DOHH2 (cell line): ENCODE results near the gene ESX1.

Source experiments
- H3F3A ChIP-seq: fragments of 200-600 bp; sonication (generic), shearing (Covaris generic); 2 replicates; pipeline ENCODE4 v1.6.0; 2016; ENCODE audit warnings: antibody characterized with exemption, mild to moderate bottlenecking; ENCODE audit not compliant: control insufficient read depth, insufficient read depth
- H3K27ac ChIP-seq: fragments of 200-600 bp; sonication (generic); 2 replicates; pipeline ENCODE4 v1.5.1; 2014; ENCODE audit warnings: low read depth, mild to moderate bottlenecking, low read length, moderate library complexity
- H3K27me3 ChIP-seq: fragments of 200-600 bp; sonication (generic); 2 replicates; pipeline ENCODE4 v1.6.1; 2014; ENCODE audit warnings: mild to moderate bottlenecking, low read length, mixed read lengths; ENCODE audit not compliant: control insufficient read depth
- H3K36me3 ChIP-seq: fragments of 200-600 bp; sonication (generic); 2 replicates; pipeline ENCODE4 v1.6.1; 2014; ENCODE audit warnings: mild to moderate bottlenecking, low read length, moderate library complexity, mixed read lengths; ENCODE audit not compliant: control insufficient read depth
- H3K4me1 ChIP-seq: fragments of 200-600 bp; sonication (generic); 2 replicates; pipeline ENCODE4 v1.6.1; 2014; ENCODE audit warnings: mild to moderate bottlenecking, low read length, mixed read lengths; ENCODE audit not compliant: control insufficient read depth
- H3K4me2 ChIP-seq: fragments of 200-600 bp; sonication (generic); 2 replicates; pipeline ENCODE4 v1.6.0; 2014; ENCODE audit warnings: mild to moderate bottlenecking, low read length, moderate library complexity
- H3K4me3 ChIP-seq: fragments of 200-600 bp; sonication (generic); 2 replicates; pipeline ENCODE4 v1.5.1; 2014; ENCODE audit warnings: mild to moderate bottlenecking, low read length, mixed read lengths
- H3K79me2 ChIP-seq: fragments of 200-600 bp; sonication (generic); 2 replicates; pipeline ENCODE4 v1.6.1; 2014; ENCODE audit warnings: mild to moderate bottlenecking, low read length, mixed read lengths; ENCODE audit not compliant: control insufficient read depth
- H3K9me2 ChIP-seq: fragments of 200-600 bp; sonication (generic); replicated peaks from 2 replicates; pipeline ENCODE4 v1.6.1; 2014; ENCODE audit warnings: mild to moderate bottlenecking, low read length, mixed read lengths; ENCODE audit not compliant: control insufficient read depth
- H3K9me3 ChIP-seq: fragments of 200-600 bp; sonication (generic); 2 replicates; pipeline ENCODE4 v1.6.1; 2014; ENCODE audit warnings: antibody characterized with exemption, low read length, mixed read lengths; ENCODE audit not compliant: control insufficient read depth, insufficient read depth
- H4K20me1 ChIP-seq: fragments of 200-600 bp; sonication (generic); 2 replicates; pipeline ENCODE4 v1.6.0; 2014; ENCODE audit warnings: low read depth, mild to moderate bottlenecking, antibody characterized with exemption, low read length, moderate library complexity; ENCODE audit not compliant: control insufficient read depth, insufficient read depth
- EZH2phosphoT487 ChIP-seq: fragments of 200-600 bp; sonication (generic); IDR thresholded peaks from 2 replicates; pipeline ENCODE4 v1.6.1; 2017; ENCODE audit warnings: borderline replicate concordance, mild to moderate bottlenecking, antibody characterized with exemption, low read length, moderate library complexity, mixed read lengths
- TF ChIP-seq, protein P1 (sequence below): fragments of 200-600 bp; sonication (generic); IDR thresholded peaks from one replicate; pipeline ENCODE4 v1.5.1; 2014; ENCODE audit warnings: antibody characterized with exemption, mild to moderate bottlenecking, low read depth, low read length; ENCODE audit not compliant: poor library complexity, severe bottlenecking

The ESX1 gene

DNA sequence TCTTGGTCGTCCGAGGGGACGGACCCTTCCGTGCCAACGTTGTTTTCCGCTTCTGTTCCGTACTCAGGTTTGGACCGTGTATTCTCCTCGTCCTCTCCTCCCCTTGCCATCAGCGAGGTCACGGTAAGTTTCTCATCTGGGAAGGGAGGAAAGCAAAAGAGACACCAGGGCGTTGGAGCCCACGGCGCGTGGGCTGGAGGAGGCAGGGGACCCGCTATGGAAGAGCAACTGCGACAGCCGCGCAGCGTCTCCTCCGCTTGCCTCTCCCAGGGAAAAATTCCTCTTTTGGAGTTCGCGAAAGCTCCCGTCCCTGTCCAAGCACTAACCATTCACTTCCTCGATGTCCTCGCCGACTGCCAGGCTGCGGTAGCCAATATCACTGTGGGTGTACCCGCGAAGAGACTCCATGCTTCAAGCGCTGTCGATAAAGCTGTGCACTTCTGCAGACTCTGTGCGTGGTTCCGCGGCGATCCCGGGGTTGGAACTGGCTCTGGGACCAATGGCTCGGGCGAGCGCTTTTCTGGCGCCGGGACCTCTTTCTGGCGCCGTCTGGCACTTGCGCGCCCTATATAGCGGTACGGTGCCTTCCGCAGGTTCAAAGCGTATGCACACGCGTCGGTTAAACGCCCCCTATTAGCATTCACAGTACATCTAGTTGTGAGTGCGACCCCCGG, at the start of gene ESX1:
ESX1 (minus strand) TSS at position 492 of the 674 bp plus-strand sequence; CDS start at position 408, 84 bp downstream.
- TF ChIP-seq, protein P1, sequence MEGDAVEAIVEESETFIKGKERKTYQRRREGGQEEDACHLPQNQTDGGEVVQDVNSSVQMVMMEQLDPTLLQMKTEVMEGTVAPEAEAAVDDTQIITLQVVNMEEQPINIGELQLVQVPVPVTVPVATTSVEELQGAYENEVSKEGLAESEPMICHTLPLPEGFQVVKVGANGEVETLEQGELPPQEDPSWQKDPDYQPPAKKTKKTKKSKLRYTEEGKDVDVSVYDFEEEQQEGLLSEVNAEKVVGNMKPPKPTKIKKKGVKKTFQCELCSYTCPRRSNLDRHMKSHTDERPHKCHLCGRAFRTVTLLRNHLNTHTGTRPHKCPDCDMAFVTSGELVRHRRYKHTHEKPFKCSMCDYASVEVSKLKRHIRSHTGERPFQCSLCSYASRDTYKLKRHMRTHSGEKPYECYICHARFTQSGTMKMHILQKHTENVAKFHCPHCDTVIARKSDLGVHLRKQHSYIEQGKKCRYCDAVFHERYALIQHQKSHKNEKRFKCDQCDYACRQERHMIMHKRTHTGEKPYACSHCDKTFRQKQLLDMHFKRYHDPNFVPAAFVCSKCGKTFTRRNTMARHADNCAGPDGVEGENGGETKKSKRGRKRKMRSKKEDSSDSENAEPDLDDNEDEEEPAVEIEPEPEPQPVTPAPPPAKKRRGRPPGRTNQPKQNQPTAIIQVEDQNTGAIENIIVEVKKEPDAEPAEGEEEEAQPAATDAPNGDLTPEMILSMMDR = no peak
- TF ChIP-seq EZH2phosphoT487 = no peak
- no peak within 1 kb of the TSS for H3K4me2 ChIP-seq
- no peak within 1 kb of the TSS for H3K27ac ChIP-seq
- no peaks in the 10 kb centered on the region for H3K36me3 ChIP-seq
- no peaks in the 10 kb centered on the region for H3K4me1 ChIP-seq
- no peaks in the 10 kb centered on the region for H3K9me2 ChIP-seq
- H3K4me3 ChIP-seq = no peak within 1 kb of the TSS
- H3K27me3 ChIP-seq = no peaks in the 10 kb centered on the region
- H3K9me3 ChIP-seq = no peaks in the 10 kb centered on the region
- no peaks in the 10 kb centered on the region for H3K79me2 ChIP-seq
- no peaks in the 10 kb centered on the region for H4K20me1 ChIP-seq
- no peaks in the 10 kb centered on the region for H3F3A ChIP-seq

DNA sequence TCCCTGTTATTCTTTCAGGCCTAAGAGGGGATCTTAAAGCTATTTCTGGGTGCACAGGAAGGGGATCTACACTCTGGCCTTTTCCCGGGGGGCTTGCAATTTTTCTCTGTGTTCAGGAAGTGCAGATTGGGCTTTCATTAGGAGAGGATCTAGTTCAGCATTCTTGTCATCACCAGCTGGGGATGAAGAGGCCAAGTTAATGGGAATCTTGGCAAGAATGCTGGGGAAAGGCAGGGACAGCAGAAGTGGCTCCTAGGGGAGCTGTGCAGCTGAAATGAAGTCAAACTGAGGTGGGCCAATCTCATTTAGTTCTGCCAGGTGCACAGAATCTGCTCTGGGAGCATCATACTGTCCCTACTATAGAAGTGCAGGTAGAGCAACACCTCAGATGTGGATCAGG, 40.9 kb upstream of the ESX1 start:
- Histone ChIP-seq H3K4me3 (no peak overlapping the region), H3K9me3 (no peaks in the 10 kb centered on the region), H3K36me3 (no peaks in the 10 kb centered on the region), H4K20me1 (no peaks in the 10 kb centered on the region), H3K27me3 (no peaks in the 10 kb centered on the region), H3F3A (no peaks in the 10 kb centered on the region), H3K79me2 (no peaks in the 10 kb centered on the region), H3K27ac (no peak overlapping the region), H3K9me2 (no peaks in the 10 kb centered on the region), H3K4me2 (no peak overlapping the region), H3K4me1 (no peaks in the 10 kb centered on the region)
- TF ChIP-seq, protein P1 = no peak
- no peak for TF ChIP-seq EZH2phosphoT487

DNA sequence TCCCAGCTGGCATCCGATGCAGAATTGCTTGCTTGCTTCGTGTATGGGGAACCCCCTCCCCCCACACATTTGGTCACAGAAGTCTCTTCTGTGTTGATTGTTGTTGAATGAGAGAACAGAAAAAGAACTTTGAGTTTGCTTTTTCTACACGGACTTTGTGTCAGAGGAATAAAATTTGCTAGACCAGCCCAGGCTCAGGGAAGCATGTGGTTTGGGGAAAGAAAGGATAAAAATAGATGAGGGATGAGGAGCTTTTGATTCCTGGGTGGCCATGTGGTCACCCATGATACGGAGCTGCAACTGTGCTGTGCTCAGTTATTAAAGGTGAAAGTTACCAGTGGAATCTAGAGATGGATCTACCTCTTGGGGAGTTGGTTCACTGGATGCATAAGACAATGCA, 34.2 kb upstream of the ESX1 start:
- Histone ChIP-seq H3K9me2 (no peaks in the 10 kb centered on the region), H3K79me2 (no peaks in the 10 kb centered on the region), H3K4me2 (no peak overlapping the region), H3K27ac (no peak overlapping the region), H3K4me3 (no peak overlapping the region), H3K9me3 (no peaks in the 10 kb centered on the region), H3K36me3 (no peaks in the 10 kb centered on the region), H4K20me1 (no peaks in the 10 kb centered on the region), H3K4me1 (no peaks in the 10 kb centered on the region), H3K27me3 (no peaks in the 10 kb centered on the region), H3F3A (no peaks in the 10 kb centered on the region)
- no peak for TF ChIP-seq EZH2phosphoT487
- TF ChIP-seq, protein P1 = no peak
